Stimulated activated CD4-positive, alpha-beta T cell treated with anti-CD3 and anti-CD28 coated beads, TNF-alpha, amount 100 ng/mL, for 1 hour (primary cell): ENCODE measurements around the gene TMEM220.
"Not testable (repeated sequence)": the region's sequence is repeated elsewhere in the genome, so short reads cannot be mapped to it uniquely, and the experiment has no call there.

Source experiments
- DNase-seq, 3 donors: peaks; one replicate each; pipeline ENCODE4 v3.0.0-alpha.2; 2020; ENCODE audit warnings: low read depth in 3 of 3, low spot score in 1 of 3

TMEM220 gene

GRCh38 chr17:10754861-10755591 is 25.2 kb upstream of the TMEM220 start:
- DNase-seq, result no peak

GRCh38 chr17:10754109-10754508 is 24.3 kb upstream of the TMEM220 start:
- DNase-seq, result no peak

- DNase-seq, result no peak
Observed at GRCh38 chr17:10752696-10753095, 22.9 kb upstream of the TMEM220 start.

- DNase-seq, result no peak
Observed at GRCh38 chr17:10751563-10751962, 21.7 kb upstream of the TMEM220 start.

GRCh38 chr17:10750210-10750609 is 20.4 kb upstream of the TMEM220 start:
- no peak for DNase-seq

- DNase-seq, result no peak
Observed at GRCh38 chr17:10748531-10749181, 18.8 kb upstream of the TMEM220 start.

- no peak for DNase-seq
Observed at GRCh38 chr17:10745231-10745630, 15.4 kb upstream of the TMEM220 start.

GRCh38 chr17:10744501-10745000 is 14.7 kb upstream of the TMEM220 start:
- no peak for DNase-seq

GRCh38 chr17:10743316-10744009 is 13.6 kb upstream of the TMEM220 start:
- no peak for DNase-seq

- DNase-seq, result no peak
Observed at GRCh38 chr17:10742431-10742830, 12.6 kb upstream of the TMEM220 start.

- no peak for DNase-seq
Observed at GRCh38 chr17:10741416-10742135, 11.8 kb upstream of the TMEM220 start.

- DNase-seq, result no peak
Observed at GRCh38 chr17:10739386-10739785, 9.6 kb upstream of the TMEM220 start.

GRCh38 chr17:10738521-10739258 is 8.9 kb upstream of the TMEM220 start:
- no peak for DNase-seq

- no peak for DNase-seq
Observed at GRCh38 chr17:10737736-10738135, 7.9 kb upstream of the TMEM220 start.

GRCh38 chr17:10737168-10737622 is 7.4 kb upstream of the TMEM220 start:
- DNase-seq, result no peak

- DNase-seq, result no peak
Observed at GRCh38 chr17:10735821-10736220, 6.0 kb upstream of the TMEM220 start.

GRCh38 chr17:10735251-10735650 is 5.4 kb upstream of the TMEM220 start:
- no peak for DNase-seq

GRCh38 chr17:10733666-10734065 is 3.8 kb upstream of the TMEM220 start:
- DNase-seq, result no peak

GRCh38 chr17:10732121-10732520 is 2.3 kb upstream of the TMEM220 start:
- DNase-seq, result not testable (repeated sequence)

- no peak for DNase-seq
Observed at GRCh38 chr17:10731408-10731879, 1.6 kb upstream of the TMEM220 start.
